Measurements from ENCODE around the gene PXN. TPM values are rescaled to one million over a fixed set of nuclear protein-coding genes. Genes with fewer than 3 reads are reported as not detected.
"Not testable (repeated sequence)": the region's sequence is repeated elsewhere in the genome, so short reads cannot be mapped to it uniquely, and the experiment has no call there.

The PXN gene
- total and polyA plus RNA-seq, 8 donors: 27.2 to 129 (median 49.0) TPM

DNA sequence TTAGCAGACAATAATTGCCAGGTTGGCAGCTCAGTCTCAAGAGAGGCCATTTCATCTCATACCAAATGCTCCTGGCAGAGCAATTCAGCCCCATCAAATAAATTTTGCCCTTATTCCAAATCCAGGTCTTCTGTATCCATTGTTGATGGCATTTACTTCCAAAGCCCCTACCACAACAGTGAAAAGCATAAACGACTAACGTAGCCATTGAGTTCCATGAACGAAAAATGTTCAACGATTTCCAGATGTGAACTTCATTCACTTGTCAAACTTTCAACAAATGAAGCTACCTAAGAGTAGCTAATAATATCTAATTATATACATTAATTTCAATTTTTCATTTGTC is 68.0 kb downstream of the PXN start:
- 74 to 79% (median 76%) methylated on average over 4 of the region's 4 CpGs for WGBS, 5 donors
- intact Hi-C loops (cut with DNase I; ENCODE audit: low total_unique reads): no loop called here

DNA sequence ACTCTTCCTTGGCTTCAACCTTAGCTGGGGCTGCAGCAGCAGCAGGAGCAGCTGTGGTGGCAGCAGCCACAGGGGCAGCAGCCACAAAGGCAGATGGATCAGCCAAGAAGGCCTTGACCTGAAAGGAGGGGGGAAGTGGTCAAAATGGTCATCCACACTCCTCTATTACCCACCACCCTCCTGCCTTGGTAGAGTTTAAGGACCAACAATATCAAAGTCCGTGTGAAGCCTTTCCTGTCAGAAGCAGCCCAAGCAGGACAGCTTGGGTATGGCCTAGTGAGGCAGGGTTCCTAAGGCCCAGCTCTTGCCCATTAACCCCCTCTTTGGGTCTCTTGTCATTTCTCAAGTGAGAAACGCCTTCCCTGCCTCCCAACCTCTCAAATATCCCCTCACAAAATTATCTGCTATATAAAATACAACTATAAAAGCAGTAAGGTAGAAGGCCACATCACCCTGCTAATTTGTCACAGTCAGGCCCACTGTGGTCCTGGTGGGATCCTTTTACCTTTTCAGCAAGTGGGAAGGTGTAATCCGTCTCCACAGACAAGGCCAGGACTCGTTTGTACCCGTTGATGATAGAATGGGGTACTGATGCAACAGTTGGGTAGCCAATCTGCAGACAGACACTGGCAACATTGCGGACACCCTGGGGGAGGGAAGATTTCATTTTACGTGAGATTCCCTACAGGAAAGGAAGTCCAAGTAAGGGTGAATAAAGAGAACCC is 68.6 kb downstream of the PXN start:
- H3K36me3 ChIP-seq: peaks cover 37 to 44% (median 40%) of the 10 kb centered on the region in 4 donors
- H3K27ac ChIP-seq: peak overlapping the region in 1 of 5 donors; percentile 87
- H3K9me3 ChIP-seq; DNase-seq; intact Hi-C loops (cut with DNase I; ENCODE audit: low total_unique reads); H3K27me3 ChIP-seq: not testable (repeated sequence)
- peak overlapping the region in 2 of 4 donors; percentile 92 to 93 for H3K4me3 ChIP-seq
- H3K4me1 ChIP-seq: peaks cover 66 to 82% (median 74%) of the 10 kb centered on the region in 4 donors
- WGBS, 5 donors: 58 to 74% (median 68%) methylated on average over 7 of the region's 7 CpGs

More for the DNA sequence above, 68.0 kb downstream of the PXN start:
- Histone ChIP-seq H3K36me3 (peaks cover 37 to 43% (median 40%) of the 10 kb centered on the region in 4 donors), H3K4me3 (peak overlapping the region in 2 of 4 donors; percentile 92 to 93), H3K27ac (no peak overlapping the region), H3K4me1 (peaks cover 61 to 80% (median 73%) of the 10 kb centered on the region in 4 donors), H3K9me3 (no peaks in the 10 kb centered on the region), H3K27me3 (no peaks in the 10 kb centered on the region)
- DNase-seq: no peak
- TF ChIP-seq POLR2A (IDR thresholded peaks at IDR 0.05) (no peak), POLR2AphosphoS5 (IDR thresholded peaks at IDR 0.05) (no peak), EP300 (IDR thresholded peaks at IDR 0.05) (no peak)
- TF ChIP-seq, protein P1, sequence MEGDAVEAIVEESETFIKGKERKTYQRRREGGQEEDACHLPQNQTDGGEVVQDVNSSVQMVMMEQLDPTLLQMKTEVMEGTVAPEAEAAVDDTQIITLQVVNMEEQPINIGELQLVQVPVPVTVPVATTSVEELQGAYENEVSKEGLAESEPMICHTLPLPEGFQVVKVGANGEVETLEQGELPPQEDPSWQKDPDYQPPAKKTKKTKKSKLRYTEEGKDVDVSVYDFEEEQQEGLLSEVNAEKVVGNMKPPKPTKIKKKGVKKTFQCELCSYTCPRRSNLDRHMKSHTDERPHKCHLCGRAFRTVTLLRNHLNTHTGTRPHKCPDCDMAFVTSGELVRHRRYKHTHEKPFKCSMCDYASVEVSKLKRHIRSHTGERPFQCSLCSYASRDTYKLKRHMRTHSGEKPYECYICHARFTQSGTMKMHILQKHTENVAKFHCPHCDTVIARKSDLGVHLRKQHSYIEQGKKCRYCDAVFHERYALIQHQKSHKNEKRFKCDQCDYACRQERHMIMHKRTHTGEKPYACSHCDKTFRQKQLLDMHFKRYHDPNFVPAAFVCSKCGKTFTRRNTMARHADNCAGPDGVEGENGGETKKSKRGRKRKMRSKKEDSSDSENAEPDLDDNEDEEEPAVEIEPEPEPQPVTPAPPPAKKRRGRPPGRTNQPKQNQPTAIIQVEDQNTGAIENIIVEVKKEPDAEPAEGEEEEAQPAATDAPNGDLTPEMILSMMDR (IDR thresholded peaks at IDR 0.05): no peak

DNA sequence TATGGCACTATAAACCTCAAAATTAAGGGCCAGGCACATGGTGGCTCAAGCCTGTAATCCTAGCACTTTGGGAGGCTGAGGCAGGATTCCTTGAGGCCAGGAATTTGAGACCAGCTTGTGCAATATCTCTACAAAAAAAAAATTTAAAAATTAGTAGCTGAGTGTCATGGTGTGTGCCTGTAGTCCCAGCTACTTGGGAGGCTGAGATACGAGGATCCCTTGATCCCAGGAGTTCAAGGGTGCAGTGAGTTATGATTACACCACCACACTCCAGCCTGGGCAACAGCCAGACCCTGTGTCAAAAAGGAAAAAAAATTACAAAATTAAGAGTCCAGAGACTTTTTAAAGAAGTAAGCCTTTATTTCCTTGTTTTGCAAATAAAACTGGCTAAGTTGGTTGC is 69.2 kb downstream of the PXN start:
- no peaks in the 10 kb centered on the region for H3K27me3 ChIP-seq
- WGBS, 5 donors: 47 to 85% (median 66%) methylated on average over 1 of the region's 1 CpG
- no peaks in the 10 kb centered on the region for H3K9me3 ChIP-seq
- H3K27ac ChIP-seq: peak overlapping the region in 4 of 5 donors; percentile 82 to 90 (median 88)
- H3K36me3 ChIP-seq: peaks cover 37 to 49% (median 40%) of the 10 kb centered on the region in 4 donors
- intact Hi-C loops (cut with DNase I; ENCODE audit: low total_unique reads): no loop called here
- no peak for TF ChIP-seq POLR2AphosphoS5 (IDR thresholded peaks at IDR 0.05)
- TF ChIP-seq EP300 (IDR thresholded peaks at IDR 0.05): no peak
- TF ChIP-seq POLR2A (IDR thresholded peaks at IDR 0.05): no peak
- TF ChIP-seq, protein P1 (IDR thresholded peaks at IDR 0.05): no peak
- H3K4me3 ChIP-seq: no peak overlapping the region
- DNase-seq: no peak
- peaks cover 66 to 85% (median 75%) of the 10 kb centered on the region in 4 donors for H3K4me1 ChIP-seq

DNA sequence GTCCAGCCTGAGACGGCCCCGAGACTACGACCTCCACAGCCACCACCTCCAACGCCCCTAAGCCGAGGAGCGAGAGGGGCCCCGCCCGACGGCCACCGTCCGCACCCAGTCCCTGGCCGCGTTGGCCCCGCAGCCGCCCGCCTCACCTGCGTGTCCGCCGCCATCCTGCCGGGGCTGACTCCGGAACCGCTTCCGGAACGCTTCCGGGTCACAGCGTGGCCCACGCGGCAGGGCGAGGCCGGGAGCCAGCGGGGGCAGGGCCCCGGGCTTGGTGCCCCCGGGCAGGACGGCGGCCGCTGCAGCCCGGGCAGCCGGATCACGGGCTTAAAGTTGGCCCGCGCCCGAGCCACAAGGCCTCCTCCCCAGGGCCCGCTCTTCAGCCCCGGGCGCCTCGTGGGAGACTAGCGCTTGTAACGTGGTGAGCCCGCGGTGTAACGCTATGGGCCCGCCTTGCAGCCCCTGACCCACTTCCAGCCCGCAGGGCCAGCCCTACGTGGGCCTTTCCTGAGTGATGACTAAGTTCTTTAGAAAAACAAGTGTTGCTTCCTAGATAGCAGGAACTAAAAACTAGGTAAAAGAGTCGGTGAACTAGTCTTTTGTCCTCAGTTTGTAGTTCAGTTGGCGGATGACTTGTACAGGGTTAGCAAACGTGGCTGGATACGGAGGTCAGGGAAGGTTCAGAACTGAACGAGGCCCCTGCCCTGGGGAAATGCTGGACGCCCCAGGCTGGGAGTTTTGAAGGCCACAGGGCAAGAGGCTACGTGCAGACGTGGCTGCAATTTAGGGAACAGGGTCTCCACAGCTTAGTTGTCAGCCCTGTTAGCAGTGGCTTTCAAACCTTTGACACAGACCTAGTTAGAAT is 70.8 kb downstream of the PXN start, which contains the start of gene GCN1:
Gene GCN1 (minus strand): TSS at position 182 of the 862 bp plus-strand sequence. CDS start 18 bp downstream, at position 164.
- H3K27me3 ChIP-seq: no peaks in the 10 kb centered on the region
- no peak for TF ChIP-seq EP300 (IDR thresholded peaks at IDR 0.05)
- TF ChIP-seq, protein P1 (IDR thresholded peaks at IDR 0.05): no peak
- peak in 1 of 4 donors; percentile 74 for TF ChIP-seq POLR2A (IDR thresholded peaks at IDR 0.05)
- TF ChIP-seq POLR2AphosphoS5 (IDR thresholded peaks at IDR 0.05): peak; percentile 90 to 98 (median 96)
- intact Hi-C loops (cut with DNase I; ENCODE audit: low total_unique reads): no loop called here
- peak within 1 kb of the TSS; percentile 76 to 90 (median 87) for H3K27ac ChIP-seq
- H3K4me1 ChIP-seq: peaks cover 57 to 83% (median 68%) of the 10 kb centered on the region in 4 donors
- DNase-seq: peak; percentile 88 to 95
- H3K36me3 ChIP-seq: peaks cover 42 to 59% (median 49%) of the 10 kb centered on the region in 4 donors
- no peaks in the 10 kb centered on the region for H3K9me3 ChIP-seq
- peak within 1 kb of the TSS; percentile 74 to 99 (median 96) for H3K4me3 ChIP-seq
- 2 to 5% (median 2%) methylated on average over 16 to 62 of the region's 62 CpGs for WGBS, 5 donors

Data from stomach (tissue), 9 donors.